Measurements from ENCODE around the gene TXNRD2.

The TXNRD2 gene

DNA sequence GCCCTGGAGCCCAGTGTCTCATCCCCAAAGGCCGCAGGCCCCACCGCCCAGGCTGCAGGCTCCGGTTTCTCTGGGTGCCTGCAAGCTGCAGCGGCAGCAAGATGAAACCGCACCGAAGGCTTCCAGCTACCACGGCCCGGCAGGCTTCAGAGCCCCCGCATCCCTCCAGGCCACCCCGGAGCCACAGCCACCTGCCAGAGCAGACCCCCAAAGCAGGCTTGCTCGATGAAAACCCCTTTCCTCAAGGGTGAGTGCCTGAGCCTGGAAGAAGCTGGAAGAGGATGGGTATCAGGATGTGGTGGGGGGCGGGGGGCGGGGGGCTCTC is 62.4 kb downstream of the TXNRD2 start:
- H3K27ac ChIP-seq, result no peak overlapping the region
- H3K4me3 ChIP-seq, result no peak overlapping the region
- DNase-seq (ENCODE audit: low spot score), result peak; percentile 66
- TF ChIP-seq, protein P1, sequence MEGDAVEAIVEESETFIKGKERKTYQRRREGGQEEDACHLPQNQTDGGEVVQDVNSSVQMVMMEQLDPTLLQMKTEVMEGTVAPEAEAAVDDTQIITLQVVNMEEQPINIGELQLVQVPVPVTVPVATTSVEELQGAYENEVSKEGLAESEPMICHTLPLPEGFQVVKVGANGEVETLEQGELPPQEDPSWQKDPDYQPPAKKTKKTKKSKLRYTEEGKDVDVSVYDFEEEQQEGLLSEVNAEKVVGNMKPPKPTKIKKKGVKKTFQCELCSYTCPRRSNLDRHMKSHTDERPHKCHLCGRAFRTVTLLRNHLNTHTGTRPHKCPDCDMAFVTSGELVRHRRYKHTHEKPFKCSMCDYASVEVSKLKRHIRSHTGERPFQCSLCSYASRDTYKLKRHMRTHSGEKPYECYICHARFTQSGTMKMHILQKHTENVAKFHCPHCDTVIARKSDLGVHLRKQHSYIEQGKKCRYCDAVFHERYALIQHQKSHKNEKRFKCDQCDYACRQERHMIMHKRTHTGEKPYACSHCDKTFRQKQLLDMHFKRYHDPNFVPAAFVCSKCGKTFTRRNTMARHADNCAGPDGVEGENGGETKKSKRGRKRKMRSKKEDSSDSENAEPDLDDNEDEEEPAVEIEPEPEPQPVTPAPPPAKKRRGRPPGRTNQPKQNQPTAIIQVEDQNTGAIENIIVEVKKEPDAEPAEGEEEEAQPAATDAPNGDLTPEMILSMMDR (IDR thresholded peaks at IDR 0.05), result no peak

DNA sequence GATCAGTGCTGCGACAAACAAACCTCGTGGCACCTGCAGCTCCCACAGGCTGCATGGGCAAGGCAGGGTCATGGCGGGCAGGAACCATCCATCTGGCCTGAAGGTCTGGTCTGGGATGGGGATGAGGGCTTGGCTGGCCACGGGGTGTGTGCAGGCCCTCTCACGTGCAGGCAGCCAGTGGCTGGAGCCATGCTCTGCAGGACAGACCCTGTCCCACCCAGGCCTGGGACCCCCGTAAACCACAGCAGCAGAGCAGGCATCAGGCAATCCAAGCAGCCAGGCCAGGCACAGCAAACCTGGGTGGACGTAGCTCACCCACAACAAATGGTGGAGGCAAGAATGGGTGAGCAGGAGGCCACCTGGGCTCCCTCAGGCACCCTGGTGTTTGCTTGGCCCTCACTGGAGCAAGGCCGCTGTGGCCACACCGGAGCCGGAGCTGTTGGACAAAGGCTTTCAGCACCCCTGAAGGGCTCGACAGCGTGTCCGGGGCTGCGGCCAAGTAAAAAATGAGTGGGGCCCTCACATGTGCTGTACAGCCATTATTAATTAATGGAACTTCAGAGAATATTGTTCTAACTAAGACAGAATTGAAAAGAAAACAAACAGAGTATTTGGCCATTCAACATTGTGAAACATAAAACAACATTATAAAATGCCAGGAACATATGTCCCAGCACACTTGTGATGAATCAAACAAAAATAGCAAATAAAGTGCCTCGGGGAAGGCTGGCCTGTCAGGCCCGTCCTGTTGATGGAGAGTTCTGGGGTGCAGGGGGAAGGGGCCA is 63.0 kb downstream of the TXNRD2 start:
- DNase-seq (ENCODE audit: low spot score), result peak; percentile 66

GRCh38 chr22:19877626-19878339 is 63.8 kb downstream of the TXNRD2 start:
- Histone ChIP-seq H3K27ac (no peak overlapping the region), H3K4me3 (no peak overlapping the region)
- TF ChIP-seq, protein P1 (IDR thresholded peaks at IDR 0.05), result no peak
- DNase-seq (ENCODE audit: low spot score), result peak; percentile 71

More for the DNA sequence above, 63.0 kb downstream of the TXNRD2 start:
- H3K27ac ChIP-seq, result no peak overlapping the region
- TF ChIP-seq, protein P1 (IDR thresholded peaks at IDR 0.05), result no peak
- no peak overlapping the region for H3K4me3 ChIP-seq

- H3K27ac ChIP-seq, result no peak overlapping the region
- TF ChIP-seq, protein P1 (IDR thresholded peaks at IDR 0.05), result no peak
- H3K4me3 ChIP-seq, result no peak overlapping the region
- peak; percentile 71 for DNase-seq (ENCODE audit: low spot score)
These were observed 64.5 kb downstream of the TXNRD2 start for GRCh38 chr22:19876941-19877625.

DNA sequence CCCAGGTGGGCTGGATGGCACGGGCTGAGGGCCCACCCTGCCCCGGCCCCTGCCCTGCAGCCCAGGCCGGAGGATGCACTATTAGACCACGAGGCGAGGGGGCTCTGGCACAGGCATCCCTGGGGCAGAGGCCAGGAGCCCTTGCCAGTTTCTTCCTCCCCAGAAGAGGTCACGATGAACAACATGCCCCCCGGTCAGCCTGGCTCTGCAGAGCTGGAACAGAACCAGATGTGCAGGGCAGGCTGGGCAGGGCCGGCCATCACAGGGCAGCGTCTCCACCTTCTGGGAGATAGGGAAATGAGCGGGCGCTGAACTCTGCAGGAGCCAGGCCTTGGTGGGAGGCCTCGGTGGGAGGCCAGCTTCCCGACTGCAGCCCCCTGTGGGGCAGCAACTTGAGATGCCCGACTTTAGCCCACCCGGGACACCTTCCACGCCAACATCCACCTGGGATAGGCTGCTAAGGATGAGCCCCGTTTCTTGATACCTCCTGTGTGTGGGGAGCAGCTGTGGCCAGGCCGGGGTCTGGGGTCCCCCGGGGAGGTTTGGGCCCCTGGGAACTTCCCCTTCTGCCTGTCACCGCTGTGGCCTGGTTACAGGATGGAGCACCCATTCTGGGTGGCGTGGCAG is 65.2 kb downstream of the TXNRD2 start:
- Histone ChIP-seq H3K27ac (no peak overlapping the region), H3K4me3 (no peak overlapping the region)
- TF ChIP-seq, protein P1 (IDR thresholded peaks at IDR 0.05), result no peak
- no peak for DNase-seq (ENCODE audit: low spot score)

DNA sequence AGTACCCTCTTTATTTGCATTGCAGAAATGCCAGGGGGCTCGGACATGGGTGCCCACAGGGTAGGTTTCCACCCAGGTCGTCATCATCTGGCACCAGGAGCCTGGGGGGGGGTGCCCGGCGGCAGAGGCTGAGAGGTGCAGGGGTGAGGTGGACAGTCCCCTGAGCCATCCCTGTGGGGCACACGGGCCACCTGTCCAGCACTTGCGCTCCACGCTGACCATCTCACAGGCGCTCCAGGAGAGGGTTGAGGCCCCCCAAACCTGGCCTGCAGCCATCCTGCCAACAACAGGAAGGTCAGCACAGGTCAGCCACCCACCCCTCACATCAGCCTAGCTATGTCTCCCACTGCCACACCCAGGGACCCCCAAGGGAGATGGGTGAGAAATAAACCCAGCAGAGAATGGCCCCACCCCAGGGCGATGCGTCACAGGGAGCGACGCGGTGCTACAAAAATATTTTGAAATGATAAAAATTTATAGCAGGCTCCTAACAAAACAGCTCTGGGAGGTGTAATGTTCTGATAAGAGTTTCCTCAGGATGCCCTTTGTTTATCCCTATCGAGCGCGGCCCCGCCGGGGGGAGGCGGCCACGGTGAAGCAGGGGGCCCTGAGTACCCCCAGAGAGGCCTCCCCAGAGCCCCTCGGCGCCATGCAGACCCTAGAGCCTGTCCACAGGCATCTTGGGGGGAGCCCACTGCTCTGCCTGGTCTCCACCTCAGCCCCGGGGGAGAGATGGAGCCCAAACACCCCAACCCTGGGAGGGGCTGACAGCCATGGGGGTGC is 65.9 kb downstream of the TXNRD2 start:
- Histone ChIP-seq H3K27ac (no peak overlapping the region), H3K4me3 (no peak overlapping the region)
- DNase-seq (ENCODE audit: low spot score), result no peak
- TF ChIP-seq, protein P1 (IDR thresholded peaks at IDR 0.05), result no peak

Measured in coronary artery (tissue), 2 donors.